ENCODE measurements around the gene TEX2. TPM values are rescaled to one million over a fixed set of nuclear protein-coding genes. Genes with fewer than 3 reads are reported as not detected.

The TEX2 gene
- total and polyA plus RNA-seq, 2 donors (not counting 1 experiment from before 2014, with no cell fraction given), result 4.0 to 7.6 TPM

DNA sequence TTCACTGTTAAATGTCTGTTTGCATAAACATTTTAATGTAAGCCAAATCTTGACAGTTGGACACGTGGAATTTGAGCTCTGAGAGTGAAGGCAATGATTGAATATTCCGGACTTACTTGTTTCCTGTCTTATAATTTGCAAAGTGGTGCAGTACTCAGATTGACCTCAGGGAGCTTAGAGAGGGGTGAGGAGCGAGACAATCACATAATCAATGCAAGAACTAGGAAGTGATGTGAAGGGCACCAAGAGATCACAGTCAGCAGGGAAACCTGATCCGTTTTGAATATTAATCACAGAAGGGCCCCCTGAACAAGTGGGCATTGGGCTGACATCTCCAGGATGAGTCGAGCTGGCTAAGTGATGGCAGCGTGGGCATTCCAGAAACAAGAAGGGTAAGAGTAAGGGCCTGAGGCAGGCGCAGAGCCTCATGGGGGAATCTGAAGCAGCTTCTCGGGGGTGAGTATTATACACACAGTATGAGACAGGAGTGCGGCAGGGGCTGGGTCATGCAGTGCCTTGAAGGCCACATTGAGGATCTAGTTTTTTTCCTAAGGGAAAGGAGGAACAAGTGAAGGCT lies 26.1 kb downstream of the TEX2 start:
- H3K9me3 ChIP-seq (ENCODE audit: control extremely low read depth in 1 of 3, control insufficient read depth in 2 of 3, insufficient read depth in 1 of 3, low read length in 2 of 3), result no peaks in the 10 kb centered on the region
- intact Hi-C loops (cut with micrococcal nuclease), result no loop called here
- peak; percentile 27 for DNase-seq
- Mint-ChIP-seq H3K27me3 (no peaks in the 10 kb centered on the region), H3K4me3 (no peak overlapping the region), H3K9me3 (ENCODE audit: insufficient read depth) (no peaks in the 10 kb centered on the region), H3K4me1 (peaks cover 1% of the 10 kb centered on the region), H3K27ac (no peak overlapping the region)
- no peaks in the 10 kb centered on the region for H3K27me3 ChIP-seq (replicated peaks in 1 of 4; ENCODE audit: control extremely low read depth in 1 of 4, control insufficient read depth in 3 of 4, insufficient read depth in 4 of 4, low read length in 3 of 4)
- 95% methylated on average over 8 of the region's 9 CpGs for WGBS (ENCODE audit: insufficient coverage)
- H3K36me3 ChIP-seq (replicated peaks in 1 of 2; ENCODE audit: control extremely low read depth in 1 of 2, control insufficient read depth in 1 of 2, extremely low read depth in 1 of 2, insufficient read depth in 2 of 2, low read length in 1 of 2), result no peaks in the 10 kb centered on the region
- H3K79me2 ChIP-seq (ENCODE audit: control insufficient read depth, insufficient read depth, low read length), result peaks cover 9% of the 10 kb centered on the region
- no peak overlapping the region for H3K27ac ChIP-seq (ENCODE audit: low read length in 2 of 2)
- H3K4me3 ChIP-seq (ENCODE audit: control extremely low read depth in 1 of 5, extremely low read depth in 1 of 5, insufficient read depth in 1 of 5, low read depth in 2 of 5, low read length in 4 of 5), result no peak overlapping the region
- no peak overlapping the region for H2AFZ ChIP-seq (ENCODE audit: insufficient read depth, low read depth, low read length, poor library complexity, severe bottlenecking)
- H4K20me1 ChIP-seq (ENCODE audit: control insufficient read depth, insufficient read depth, low read length, poor library complexity, severe bottlenecking), result no peaks in the 10 kb centered on the region
- no peak for TF ChIP-seq EZH2 (IDR thresholded peaks at IDR 0.05; ENCODE audit: borderline replicate concordance, insufficient read depth, low read depth, low read length, poor library complexity, severe bottlenecking)
- TF ChIP-seq, protein P1, sequence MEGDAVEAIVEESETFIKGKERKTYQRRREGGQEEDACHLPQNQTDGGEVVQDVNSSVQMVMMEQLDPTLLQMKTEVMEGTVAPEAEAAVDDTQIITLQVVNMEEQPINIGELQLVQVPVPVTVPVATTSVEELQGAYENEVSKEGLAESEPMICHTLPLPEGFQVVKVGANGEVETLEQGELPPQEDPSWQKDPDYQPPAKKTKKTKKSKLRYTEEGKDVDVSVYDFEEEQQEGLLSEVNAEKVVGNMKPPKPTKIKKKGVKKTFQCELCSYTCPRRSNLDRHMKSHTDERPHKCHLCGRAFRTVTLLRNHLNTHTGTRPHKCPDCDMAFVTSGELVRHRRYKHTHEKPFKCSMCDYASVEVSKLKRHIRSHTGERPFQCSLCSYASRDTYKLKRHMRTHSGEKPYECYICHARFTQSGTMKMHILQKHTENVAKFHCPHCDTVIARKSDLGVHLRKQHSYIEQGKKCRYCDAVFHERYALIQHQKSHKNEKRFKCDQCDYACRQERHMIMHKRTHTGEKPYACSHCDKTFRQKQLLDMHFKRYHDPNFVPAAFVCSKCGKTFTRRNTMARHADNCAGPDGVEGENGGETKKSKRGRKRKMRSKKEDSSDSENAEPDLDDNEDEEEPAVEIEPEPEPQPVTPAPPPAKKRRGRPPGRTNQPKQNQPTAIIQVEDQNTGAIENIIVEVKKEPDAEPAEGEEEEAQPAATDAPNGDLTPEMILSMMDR (IDR thresholded peaks at IDR 0.05), result peak; percentile 31
- H3K4me1 ChIP-seq (ENCODE audit: control insufficient read depth in 2 of 2, insufficient read depth in 2 of 2, low read length in 2 of 2), result no peaks in the 10 kb centered on the region
- H3K9ac ChIP-seq (ENCODE audit: low read length), result no peak overlapping the region
- H3K4me2 ChIP-seq (replicated peaks; ENCODE audit: low read depth, low read length, poor library complexity, severe bottlenecking), result no peak overlapping the region
- POLR2A ChIA-PET, result no interaction called here
- no peak for ATAC-seq (ENCODE audit: low read depth)
- CTCF ChIA-PET, result interaction anchor here (1.9 kb wide), 1 partner anchor 10 kb away, joined by 4 read pairs; no protein-coding TSS in a partner anchor

DNA sequence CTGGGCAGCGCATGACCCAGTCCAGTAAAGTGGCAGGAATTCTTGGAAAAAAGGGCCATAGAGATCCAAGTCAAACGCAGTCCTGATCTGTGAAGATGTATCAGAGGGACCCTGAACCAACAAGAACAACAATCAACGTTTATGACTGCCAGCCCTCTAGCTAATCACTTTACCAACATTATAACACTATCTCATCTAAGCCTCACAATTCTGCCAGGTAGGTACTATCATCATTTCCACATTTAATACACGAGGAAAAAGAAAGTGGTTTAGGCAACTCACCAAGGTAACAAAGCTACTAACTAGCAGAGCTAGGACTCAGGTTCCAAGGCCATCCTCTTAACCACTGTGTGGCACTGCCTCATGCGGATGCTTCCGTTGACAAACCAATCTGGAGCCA lies 28.1 kb downstream of the TEX2 start:
- Histone ChIP-seq H3K27me3 (replicated peaks in 1 of 4; ENCODE audit: control extremely low read depth in 1 of 4, control insufficient read depth in 3 of 4, insufficient read depth in 4 of 4, low read length in 3 of 4) (no peaks in the 10 kb centered on the region), H3K9ac (ENCODE audit: low read length) (no peak overlapping the region), H3K27ac (ENCODE audit: low read length in 2 of 2) (no peak overlapping the region), H2AFZ (ENCODE audit: insufficient read depth, low read depth, low read length, poor library complexity, severe bottlenecking) (no peak overlapping the region), H3K9me3 (ENCODE audit: control extremely low read depth in 1 of 3, control insufficient read depth in 2 of 3, insufficient read depth in 1 of 3, low read length in 2 of 3) (no peaks in the 10 kb centered on the region), H3K4me2 (replicated peaks; ENCODE audit: low read depth, low read length, poor library complexity, severe bottlenecking) (no peak overlapping the region), H4K20me1 (ENCODE audit: control insufficient read depth, insufficient read depth, low read length, poor library complexity, severe bottlenecking) (no peaks in the 10 kb centered on the region), H3K36me3 (replicated peaks in 1 of 2; ENCODE audit: control extremely low read depth in 1 of 2, control insufficient read depth in 1 of 2, extremely low read depth in 1 of 2, insufficient read depth in 2 of 2, low read length in 1 of 2) (no peaks in the 10 kb centered on the region), H3K4me1 (ENCODE audit: control insufficient read depth in 2 of 2, insufficient read depth in 2 of 2, low read length in 2 of 2) (no peaks in the 10 kb centered on the region), H3K79me2 (ENCODE audit: control insufficient read depth, insufficient read depth, low read length) (peaks cover 21% of the 10 kb centered on the region), H3K4me3 (ENCODE audit: control extremely low read depth in 1 of 5, extremely low read depth in 1 of 5, insufficient read depth in 1 of 5, low read depth in 2 of 5, low read length in 4 of 5) (no peak overlapping the region)
- DNase-seq (no peak), ATAC-seq (ENCODE audit: low read depth) (no peak)
- H3K27me3 Mint-ChIP-seq, result no peaks in the 10 kb centered on the region
- ChIA-PET POLR2A (no interaction called here), CTCF (no interaction called here)
- H3K9me3 Mint-ChIP-seq (ENCODE audit: insufficient read depth), result no peaks in the 10 kb centered on the region
- no peak overlapping the region for H3K27ac Mint-ChIP-seq
- intact Hi-C loops (cut with micrococcal nuclease), result no loop called here
- H3K4me1 Mint-ChIP-seq, result peaks cover 1% of the 10 kb centered on the region
- TF ChIP-seq EZH2 (IDR thresholded peaks at IDR 0.05; ENCODE audit: borderline replicate concordance, insufficient read depth, low read depth, low read length, poor library complexity, severe bottlenecking), result no peak
- TF ChIP-seq, protein P1 (IDR thresholded peaks at IDR 0.05), result no peak
- WGBS (ENCODE audit: insufficient coverage), result 96% methylated on average over 4 of the region's 6 CpGs
- no peak overlapping the region for H3K4me3 Mint-ChIP-seq
